ENCODE results near the gene ARHGDIB.

The ARHGDIB gene

GRCh38 chr12:14963520-14963919 lies 2.1 kb upstream of the ARHGDIB start:
- Histone ChIP-seq H3K27me3 (replicated peaks; ENCODE audit: control insufficient read depth, insufficient read depth, low read length) (no peaks in the 10 kb centered on the region), H3K36me3 (ENCODE audit: control insufficient read depth, insufficient read depth, low read length) (no peaks in the 10 kb centered on the region; the same call in 1 of the 2 replicates), H3K4me3 (replicated peaks; ENCODE audit: low read depth, low read length) (no peak overlapping the region)
- no peak for TF ChIP-seq CTCF (IDR thresholded peaks at IDR 0.05; ENCODE audit: insufficient read depth, low read length, poor library complexity, severe bottlenecking)
- DNase-seq (ENCODE audit: extremely low read depth, insufficient read length): no peak

- peak overlapping the region; percentile 88 for H3K4me3 ChIP-seq (replicated peaks; ENCODE audit: low read depth, low read length)
- no peaks in the 10 kb centered on the region for H3K27me3 ChIP-seq (replicated peaks; ENCODE audit: control insufficient read depth, insufficient read depth, low read length)
- TF ChIP-seq CTCF (IDR thresholded peaks at IDR 0.05; ENCODE audit: insufficient read depth, low read length, poor library complexity, severe bottlenecking): no peak
- no peak for DNase-seq (ENCODE audit: extremely low read depth, insufficient read length)
- peaks cover 2% of the 10 kb centered on the region for H3K36me3 ChIP-seq (ENCODE audit: control insufficient read depth, insufficient read depth, low read length)
Measured at GRCh38 chr12:14962797-14963196, 1.4 kb upstream of the ARHGDIB start.

GRCh38 chr12:14962153-14962539 lies 745 bp upstream of the ARHGDIB start:
- DNase-seq (ENCODE audit: extremely low read depth, insufficient read length): no peak
- H3K36me3 ChIP-seq (ENCODE audit: control insufficient read depth, insufficient read depth, low read length): peaks cover 4% of the 10 kb centered on the region
- no peaks in the 10 kb centered on the region for H3K27me3 ChIP-seq (replicated peaks; ENCODE audit: control insufficient read depth, insufficient read depth, low read length)
- peak overlapping the region; percentile 88 for H3K4me3 ChIP-seq (replicated peaks; ENCODE audit: low read depth, low read length)
- TF ChIP-seq CTCF (IDR thresholded peaks at IDR 0.05; ENCODE audit: insufficient read depth, low read length, poor library complexity, severe bottlenecking): no peak

GRCh38 chr12:14960548-14961465 lies 594 bp downstream of the ARHGDIB start:
- Histone ChIP-seq H3K36me3 (ENCODE audit: control insufficient read depth, insufficient read depth, low read length) (peaks cover 4% of the 10 kb centered on the region), H3K4me3 (replicated peaks; ENCODE audit: low read depth, low read length) (peak overlapping the region; percentile 88), H3K27me3 (replicated peaks; ENCODE audit: control insufficient read depth, insufficient read depth, low read length) (no peaks in the 10 kb centered on the region)
- peak; percentile 54 for DNase-seq (ENCODE audit: extremely low read depth, insufficient read length)
- no peak for TF ChIP-seq CTCF (IDR thresholded peaks at IDR 0.05; ENCODE audit: insufficient read depth, low read length, poor library complexity, severe bottlenecking)

GRCh38 chr12:14959916-14960496 lies 1.4 kb downstream of the ARHGDIB start:
- no peak for DNase-seq (ENCODE audit: extremely low read depth, insufficient read length)
- no peak for TF ChIP-seq CTCF (IDR thresholded peaks at IDR 0.05; ENCODE audit: insufficient read depth, low read length, poor library complexity, severe bottlenecking)
- H3K4me3 ChIP-seq (replicated peaks; ENCODE audit: low read depth, low read length): peak overlapping the region; percentile 88
- H3K36me3 ChIP-seq (ENCODE audit: control insufficient read depth, insufficient read depth, low read length): peaks cover 4% of the 10 kb centered on the region
- H3K27me3 ChIP-seq (replicated peaks; ENCODE audit: control insufficient read depth, insufficient read depth, low read length): no peaks in the 10 kb centered on the region
